HG02623 (cell line): ENCODE data around the gene YWHAG.
"Not testable (repeated sequence)": the region's sequence is repeated elsewhere in the genome, so short reads cannot be mapped to it uniquely, and the experiment has no call there.

ENCODE experiments used
- ATAC-seq: cut with Tn5 transposase; IDR thresholded peaks from one replicate; pipeline ENCODE4 v1.9.1; 2021; ENCODE audit warnings: moderate library complexity; ENCODE audit not compliant: unreplicated experiment

YWHAG gene

DNA sequence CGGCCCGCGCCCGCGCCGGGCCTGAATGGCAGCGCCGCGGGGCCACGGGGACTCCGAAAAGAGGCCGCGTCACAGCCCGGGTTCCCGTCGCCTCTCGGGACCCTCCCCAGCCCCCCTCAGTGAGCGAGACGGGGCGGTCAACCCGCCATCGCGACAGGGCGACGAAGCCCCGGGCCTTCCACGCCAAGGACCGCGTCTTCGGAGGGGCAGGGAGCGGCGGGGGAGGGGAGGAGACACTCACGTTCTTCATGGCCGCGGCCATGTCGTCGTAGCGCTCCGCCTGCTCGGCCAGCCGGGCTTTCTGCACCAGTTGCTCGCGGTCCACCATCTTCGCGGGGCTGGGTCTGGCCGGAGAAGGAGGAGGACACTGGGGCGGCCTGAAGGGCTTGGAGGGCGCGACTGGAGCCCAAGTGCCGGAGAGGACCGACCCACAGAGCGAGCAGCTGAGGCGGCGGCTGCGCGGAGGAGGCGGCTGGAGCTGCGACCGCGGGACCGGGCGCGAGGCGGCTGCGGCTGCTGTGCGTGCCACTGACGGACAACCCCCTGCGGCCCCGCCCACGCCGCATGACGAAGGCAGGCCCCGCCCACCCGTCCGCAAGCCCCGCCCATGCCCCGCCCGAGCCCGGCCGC is at the start of gene YWHAG:
YWHAG (minus strand) TSS at position 511 of the 630 bp plus-strand sequence; CDS start at position 328, 183 bp downstream.
- ATAC-seq, result peak; percentile 57

DNA sequence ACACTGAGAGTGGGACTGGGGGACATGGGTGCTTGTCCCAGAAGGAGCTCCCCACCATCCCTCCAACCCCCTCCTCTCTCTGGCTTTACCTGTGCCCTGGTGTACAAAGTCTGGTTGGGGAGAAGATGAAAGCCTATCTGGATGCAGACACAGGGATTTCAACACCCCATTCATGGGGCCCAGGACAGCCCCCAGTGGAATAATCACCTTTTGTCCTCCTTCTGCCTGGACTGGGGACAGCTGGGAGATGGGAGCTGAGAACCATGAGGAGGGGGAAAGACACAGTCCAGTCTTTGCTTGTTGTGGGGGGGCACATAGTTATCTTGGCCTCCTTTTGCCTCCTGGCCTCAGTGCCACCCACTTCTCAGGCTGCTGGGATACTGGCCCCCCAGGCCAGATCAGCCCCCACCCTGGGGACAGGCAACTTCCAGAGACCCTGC is 49.4 kb upstream of the YWHAG start:
- ATAC-seq, result no peak

DNA sequence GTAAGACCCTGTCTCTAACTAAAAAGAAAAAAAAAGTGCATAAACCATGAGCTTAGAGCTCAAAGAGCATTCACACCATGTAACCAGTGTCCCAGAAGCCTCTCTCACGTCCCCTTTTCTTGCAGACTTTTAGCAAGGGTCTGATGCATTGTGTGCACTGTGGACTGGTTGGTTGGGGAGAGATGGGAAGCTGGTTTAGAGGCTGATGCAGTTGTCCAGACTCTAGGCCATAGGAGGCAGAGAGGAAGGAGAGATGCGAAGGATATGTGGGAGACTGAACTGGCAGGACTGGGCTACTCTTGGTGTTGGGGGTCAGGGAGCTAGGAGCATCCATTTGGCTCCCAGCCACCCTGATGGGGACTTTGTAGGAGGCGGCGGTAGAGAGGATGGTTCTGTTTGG is 48.9 kb upstream of the YWHAG start:
- no peak for ATAC-seq

DNA sequence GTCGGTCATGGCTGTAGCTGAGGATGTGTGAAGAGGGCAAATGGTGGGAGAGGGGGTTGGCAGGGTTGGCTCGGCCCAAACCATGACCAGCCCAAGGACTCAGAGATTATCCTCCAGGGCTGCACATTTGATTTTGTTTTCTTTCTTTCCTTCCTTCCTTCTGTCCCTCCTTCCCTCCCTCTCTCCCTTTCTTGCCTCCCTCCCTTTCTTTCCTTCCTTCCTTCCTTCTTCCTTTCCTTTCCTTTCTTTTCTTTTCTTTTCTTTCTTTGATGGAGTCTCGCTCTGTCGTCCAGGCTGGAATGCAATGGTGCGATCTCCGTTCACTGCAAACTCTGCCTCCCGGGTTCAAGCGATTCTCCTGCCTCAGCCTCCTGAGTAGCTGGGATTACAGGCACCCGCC is 46.9 kb upstream of the YWHAG start:
- no peak for ATAC-seq

DNA sequence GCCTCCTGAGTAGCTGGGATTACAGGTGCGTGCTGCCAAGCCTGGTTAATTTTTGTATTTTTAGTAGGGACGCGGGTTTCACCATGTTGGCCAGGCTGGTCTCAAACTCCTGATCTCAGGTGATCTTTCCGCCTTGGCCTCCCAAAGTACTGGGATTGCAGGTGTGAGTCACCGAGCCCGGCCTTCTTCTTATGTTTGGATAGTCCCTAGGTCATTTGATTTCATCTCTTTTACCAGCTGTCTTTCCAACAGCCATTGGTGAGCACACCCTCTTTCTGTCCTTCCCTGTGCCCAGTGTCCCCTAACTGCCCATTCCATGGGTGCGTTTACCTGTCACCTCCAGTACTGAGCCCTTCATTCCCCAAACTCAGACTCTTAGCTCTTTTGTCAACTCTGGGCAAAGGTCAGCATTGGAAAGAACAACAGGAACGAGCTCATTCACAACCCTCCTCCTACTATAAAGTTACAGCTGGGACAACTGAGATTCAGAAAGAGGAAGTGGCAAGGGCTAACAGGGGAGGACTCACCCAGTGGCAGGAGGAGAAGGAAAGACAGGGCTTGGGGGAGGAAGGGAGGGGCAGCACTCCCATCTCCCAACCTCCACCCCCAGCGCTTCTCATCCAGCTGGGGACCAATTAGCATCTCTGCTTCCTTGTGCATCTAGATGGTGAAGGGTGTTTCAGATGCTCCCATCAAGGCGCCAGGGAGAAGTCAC is 45.1 kb upstream of the YWHAG start:
- ATAC-seq, result no peak

DNA sequence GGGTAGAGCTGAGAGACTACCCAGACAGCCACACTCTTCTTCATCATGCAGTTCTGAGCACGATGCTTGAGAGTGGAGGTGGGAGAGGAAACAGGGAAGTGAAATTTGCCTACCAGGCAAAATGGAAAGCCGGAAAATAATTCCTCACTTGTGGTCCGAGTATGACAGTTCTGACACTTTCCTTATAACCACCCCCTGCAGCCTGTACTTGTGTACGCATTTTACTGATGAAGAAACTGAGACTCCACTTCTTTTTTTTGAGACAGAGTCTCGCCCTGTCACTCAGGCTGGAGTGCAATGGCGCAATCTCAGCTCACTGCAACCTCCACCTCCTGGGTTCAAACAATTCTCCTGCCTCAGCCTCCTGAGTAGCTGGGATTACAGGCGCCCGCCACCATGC is 44.3 kb upstream of the YWHAG start:
- ATAC-seq, result not testable (repeated sequence)

DNA sequence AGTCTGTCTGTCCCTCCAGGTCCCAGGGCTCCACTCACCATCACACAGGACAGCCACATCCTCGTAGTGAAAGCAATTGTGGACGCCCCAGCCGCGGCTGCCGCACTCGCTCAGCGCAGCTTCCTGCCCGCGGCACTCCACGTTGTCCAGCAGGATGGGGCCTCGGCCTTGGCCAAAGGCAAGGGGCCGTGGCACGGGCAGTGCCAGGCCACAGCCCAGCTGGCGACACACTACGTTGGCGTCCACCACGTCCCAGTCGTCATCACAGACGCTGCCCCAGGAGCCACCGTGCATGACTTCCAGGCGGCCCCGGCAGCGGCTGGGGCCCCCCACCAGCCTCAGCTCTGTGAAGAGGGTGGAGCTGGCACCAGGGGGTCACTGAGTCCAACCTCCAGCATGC is 41.5 kb upstream of the YWHAG start:
- ATAC-seq, result no peak

DNA sequence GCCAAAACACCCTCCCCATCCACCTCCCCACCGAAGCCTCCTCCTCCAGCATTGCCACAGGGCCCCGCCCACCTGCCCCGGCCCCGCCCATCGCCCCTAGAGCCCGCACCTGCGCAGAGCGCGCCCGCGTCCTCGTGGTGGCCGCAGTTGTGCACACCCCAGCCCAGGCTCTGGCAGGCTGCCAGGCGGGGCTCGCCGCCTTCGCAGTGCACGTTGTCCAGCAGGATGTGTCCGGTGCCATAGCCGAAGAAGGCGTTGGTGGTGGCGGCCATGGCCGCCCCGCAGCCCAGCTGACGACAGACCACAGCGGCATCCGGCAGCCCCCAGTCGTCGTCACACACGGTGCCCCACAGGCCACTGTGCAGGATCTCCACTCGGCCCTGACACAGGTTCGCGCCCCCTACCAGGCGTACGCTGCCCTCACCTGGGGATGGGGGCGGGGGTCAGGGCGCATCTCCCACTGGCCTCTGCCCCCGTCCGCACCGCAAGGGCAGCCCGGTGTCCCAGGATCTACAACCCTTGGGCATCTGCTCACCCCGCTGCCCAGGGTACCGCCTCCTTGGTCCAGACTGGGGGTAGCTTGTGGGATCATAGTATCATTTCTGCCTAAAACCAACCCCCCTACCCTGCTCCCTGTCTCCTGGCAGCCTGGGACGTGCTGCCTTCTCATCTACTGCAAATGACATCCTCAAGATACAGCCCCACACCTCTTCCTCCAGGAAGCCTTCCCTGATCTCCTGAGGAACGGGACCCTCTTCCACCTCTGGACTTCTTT is 38.8 kb upstream of the YWHAG start:
- ATAC-seq, result peak; percentile 25

DNA sequence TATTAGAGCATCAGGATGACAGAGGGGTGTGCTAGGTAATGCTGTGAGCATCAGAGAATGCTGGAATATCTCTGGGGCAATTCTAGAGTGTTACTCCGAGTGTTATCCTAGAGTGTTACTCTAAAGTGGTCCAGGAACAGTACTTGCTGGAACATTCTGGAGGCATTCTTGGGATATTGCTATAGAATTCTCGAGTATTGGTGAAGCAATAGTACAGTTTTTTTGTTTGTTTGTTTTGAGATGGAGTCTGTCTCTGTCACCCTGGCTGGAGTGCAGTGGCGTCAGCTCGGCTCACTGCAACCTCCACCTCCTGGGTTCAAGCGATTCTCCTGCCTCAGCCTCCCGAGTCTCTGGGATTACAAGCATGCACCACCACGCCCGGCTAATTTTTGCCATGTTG is 38.1 kb upstream of the YWHAG start:
- ATAC-seq, result no peak

DNA sequence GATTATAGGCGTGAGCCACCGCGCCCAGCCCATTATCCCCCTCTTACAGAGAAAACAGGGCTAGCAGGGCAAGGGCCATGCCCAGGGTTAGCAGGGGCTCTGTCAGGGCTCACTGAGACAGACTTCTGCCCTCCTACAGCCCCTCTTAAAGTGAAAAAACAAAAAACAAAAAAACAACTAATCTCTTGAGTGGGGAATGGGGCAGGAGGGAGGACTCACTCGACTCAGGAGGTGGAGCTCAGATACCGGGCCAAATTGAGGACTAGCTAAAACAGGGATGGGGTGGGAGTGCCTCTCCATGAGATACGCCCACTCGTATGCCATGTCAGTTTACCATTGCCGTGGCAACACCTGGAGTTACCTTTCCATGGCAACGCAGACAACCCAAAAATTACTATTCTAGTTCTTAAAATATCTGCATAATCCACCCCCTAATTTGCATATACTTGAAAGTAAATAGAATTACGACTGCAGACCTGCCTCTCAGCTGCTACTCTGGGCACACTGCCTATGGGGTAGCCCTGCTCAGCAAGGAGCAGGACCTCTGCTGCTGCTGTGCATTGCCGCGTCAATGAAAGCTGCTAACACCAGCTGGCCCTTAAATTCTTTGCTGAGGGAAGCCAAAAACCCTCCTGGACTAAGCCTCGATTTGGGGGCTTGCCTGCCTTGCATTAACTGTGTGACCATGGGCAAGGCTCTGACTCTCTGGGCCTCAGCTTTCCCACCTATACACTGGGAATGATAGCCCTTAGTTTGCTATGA is 37.4 kb upstream of the YWHAG start:
- no peak for ATAC-seq

DNA sequence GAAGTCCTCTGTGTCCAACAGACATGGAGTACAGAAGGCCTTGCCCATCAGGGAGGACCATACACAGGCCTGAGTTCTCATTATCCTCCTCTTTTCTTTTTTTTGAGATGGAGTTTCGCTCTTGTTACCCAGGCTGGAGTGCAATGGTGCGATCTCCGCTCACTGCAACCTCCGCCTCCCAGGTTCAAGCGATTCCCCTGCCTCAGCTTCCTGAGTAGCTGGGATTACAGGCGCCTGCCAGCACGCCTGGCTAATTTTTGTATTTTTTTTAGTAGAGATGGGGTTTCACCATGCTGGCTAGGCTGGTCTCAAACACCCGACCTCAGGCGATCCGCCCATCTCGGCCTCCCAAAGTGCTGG is 36.8 kb upstream of the YWHAG start:
- not testable (repeated sequence) for ATAC-seq

DNA sequence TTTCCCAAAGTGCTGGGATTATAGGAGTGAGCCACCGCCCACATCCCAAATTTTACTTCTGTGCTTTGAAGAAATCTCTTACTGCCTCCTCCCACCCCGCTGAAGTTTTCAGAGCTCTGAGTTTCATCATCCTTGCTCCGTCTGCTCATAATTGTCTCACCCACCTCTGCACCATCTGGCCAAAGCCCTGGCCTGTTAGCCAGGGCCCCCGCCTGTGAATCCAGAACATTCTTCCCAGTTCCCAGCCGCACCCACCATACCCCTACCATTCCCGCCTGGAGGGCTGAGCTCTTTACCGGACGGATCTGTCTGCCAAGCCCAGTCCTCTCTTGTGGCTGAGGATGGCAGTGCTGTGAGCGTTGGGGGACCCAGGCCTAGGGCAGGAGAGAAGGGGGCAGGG is 36.2 kb upstream of the YWHAG start:
- no peak for ATAC-seq

DNA sequence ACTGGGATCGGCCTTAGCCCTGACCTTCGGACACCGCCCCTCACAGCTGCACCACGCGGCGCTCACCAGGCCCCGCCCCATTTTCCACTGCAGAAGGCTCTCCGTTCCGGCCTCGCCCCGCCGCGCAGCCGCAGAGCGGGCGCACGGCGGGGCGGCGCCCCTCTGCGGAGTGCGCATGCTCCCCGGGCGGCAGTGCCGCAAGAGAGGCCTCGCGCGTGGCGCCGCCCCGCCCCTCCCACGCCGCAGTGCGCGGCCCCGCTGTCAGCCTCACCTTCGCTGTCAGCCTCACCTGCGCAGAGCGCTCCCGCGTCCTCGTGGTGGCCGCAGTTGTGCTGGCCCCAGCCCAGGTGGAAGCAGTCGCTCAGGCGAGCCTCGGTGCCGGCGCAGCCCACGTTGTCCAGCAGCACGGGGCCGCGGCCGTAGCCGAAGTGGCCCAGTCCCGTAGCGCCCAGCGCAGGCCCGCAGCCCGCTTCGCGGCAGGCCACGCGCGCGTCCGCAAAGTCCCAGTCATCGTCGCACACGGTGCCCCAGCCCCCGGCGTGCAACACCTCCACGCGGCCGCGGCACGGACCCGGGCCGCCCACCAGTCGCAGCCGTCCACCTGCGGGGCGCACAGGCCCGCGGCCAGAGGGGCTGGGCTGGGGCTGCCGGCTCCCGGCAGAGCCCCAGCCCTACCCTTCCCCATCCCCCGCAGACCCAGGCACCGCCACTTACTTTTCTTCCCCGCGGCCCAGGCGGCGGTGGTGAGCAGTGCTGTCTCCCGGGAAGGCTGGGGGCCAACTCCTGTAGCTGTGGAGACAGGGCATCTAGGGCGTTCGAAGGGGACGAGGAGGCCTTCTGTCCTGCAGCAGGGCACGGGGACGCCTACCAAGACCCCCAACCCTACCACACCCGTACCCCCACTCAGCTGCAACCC is 34.6 kb upstream of the YWHAG start:
- ATAC-seq, result peak; percentile 86

DNA sequence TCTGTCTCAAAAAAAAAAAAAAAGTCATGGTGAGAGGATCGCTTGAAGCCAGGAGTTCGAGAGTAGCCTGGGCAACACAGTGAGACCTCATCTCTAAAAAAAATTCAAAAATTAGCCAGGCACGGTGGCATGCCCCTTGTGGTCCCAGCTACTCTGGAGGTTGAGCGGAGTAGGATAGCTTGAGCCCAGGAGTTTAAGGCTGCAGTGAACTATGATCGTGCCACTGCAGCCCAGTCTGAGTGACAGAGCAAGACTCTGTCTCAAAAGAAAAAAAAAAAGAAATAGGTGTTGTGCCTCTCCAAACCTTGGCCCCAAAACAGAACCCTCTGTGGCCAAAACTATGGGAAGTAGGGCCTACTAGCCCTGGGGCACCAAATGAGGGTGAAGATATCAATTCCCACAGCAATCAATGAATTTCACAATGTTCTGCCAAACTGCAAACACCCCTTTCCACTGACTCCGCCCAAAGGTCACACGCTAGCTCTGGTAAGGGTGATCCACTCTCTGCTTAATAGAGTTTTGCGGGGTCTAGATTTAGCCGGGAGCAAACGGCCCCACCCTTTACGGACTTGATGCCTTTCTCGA is 33.8 kb upstream of the YWHAG start:
- ATAC-seq, result no peak

DNA sequence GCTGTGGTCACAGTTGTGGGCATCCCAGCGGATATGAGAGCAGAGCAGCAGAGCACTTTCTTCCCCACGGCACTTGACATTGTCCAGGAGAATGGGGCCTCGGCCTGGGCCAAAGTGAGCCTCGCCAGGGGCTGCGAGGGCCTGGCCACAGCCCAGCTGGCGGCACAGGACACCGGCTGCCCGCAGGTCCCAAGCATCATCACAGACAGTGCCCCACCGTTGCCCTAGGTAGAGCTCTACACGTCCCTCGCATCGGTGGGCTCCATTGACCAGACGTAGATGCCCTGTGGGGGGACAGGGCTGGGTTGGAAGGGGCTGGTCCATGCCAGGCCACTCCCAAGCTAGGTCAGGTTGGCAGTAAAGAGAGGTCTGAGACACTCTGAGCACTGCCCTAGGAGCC is 31.3 kb upstream of the YWHAG start:
- no peak for ATAC-seq

DNA sequence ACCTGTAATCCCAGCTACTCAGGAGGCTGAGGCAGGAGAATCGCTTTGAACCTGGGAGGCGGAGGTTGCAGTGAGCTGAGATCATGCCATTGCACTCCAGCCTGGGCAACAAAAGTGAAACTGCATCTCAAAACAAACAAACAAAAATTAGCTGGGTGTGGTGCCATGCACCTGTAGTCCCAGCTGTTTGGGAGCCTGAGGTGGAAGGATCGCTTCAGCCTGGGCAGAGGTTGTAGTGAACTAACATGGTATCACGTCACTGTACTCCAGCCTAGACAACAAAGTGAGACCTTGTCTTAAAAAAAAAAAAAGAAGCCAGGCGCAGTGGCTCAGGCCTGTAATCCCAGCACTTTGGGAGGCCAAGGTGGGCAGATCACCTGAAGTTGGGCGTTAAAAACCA is 29.0 kb upstream of the YWHAG start:
- not testable (repeated sequence) for ATAC-seq

DNA sequence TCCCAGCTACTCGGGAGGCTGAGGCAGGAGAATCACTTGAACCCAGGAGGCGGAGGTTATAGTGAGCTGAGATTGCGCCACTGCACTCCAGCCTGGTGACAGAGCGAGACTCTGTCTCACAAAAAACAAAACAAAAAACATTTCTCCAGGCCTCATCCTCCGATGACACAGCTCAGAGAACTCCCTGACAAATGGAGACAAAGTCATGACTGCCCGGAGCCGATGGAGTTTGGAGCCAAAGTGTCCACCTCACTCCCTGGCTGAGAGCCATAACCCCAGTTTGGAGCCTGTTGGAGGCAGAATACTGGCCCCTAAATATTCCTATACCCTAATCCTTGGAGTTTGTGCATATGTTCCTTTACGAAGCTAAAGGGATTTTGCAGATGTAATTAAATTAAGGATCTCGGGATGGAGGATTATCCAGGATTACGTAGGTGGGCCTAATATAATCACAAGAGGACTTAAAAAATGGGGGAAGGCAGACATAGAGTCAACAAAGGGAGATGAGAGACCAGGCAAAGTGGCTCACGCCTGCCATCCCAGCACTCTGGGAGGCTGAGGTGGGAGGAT is 28.0 kb upstream of the YWHAG start:
- ATAC-seq, result no peak

DNA sequence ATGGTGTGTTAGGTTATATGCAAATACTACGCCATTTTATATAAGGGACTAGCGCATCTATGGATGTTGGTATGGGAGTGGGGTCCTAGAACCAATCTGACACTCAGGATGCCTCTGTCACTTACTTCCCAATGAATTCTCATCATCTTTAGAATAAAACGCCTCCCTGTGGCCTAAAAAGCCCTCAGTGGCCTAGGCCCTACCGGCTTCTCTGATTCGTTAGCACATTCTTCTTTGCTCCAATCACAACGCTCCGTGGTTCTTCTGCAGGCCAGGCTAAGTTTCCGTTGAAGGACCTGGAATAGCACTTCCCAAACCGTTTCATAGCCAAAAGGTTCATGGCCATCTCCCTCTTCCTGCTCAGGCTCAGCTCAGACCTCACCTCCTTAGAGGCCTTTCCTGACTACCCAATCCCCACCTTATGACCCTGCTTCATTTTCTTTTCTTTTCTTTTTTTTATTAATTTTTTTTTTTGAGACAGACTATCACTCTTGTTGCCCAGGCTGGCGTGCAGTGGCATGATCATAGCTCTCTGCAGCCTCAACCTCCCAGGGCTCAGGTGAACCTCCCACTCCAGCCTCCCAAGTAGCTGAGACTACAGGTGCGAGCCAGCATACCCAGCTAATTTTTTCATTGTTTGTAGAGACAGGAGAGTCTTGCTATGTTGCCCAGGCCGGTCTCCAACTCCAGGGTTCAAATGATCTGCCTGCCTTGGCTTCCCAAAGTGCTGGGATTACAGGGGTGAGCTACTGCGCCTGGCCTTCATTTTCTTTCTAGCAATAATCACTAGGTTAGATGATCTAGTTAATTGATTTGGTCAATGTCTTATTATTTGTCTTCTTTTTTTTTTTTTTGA is 24.5 kb upstream of the YWHAG start:
- ATAC-seq, result no peak

DNA sequence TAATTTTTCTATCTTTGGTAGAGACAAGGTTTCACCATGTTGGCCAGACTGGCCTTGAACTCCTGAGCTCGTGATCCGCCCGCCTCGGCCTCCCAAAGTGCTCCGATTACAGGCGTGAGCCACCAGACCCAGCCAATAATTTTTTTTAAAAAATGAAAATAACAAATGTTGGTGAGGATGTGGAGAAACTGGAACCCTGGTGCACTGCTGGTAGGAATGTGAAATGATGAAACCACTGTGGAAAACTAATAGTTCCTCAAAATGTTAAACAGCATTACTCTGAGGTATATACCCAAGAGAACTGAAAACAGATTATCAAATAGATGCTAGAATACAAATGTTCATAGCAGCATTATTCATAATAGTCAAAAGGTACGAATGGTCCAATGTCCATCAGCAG is 23.0 kb upstream of the YWHAG start:
- ATAC-seq, result no peak
